ENCODE measurements around the gene CACNA2D2.

DNA sequence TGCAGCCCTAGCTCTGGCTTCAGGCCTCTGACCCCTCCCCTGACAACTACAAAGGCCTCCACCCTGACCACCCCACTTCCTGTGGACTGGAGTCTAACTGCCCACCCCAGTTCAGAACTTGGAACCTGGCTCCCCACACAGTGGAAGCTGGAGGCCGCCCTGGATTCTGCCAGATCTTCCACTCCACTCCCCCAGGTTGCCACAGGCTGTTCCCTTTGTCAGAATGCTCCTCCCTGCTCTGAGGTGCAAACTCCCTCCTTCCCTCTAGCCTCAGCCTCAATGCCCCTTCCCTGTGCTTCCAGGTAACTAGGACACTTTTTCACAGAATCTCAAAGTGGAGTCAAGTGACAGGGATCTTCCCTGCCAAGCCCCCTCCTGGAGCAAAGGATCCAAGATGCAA lies 81.3 kb downstream of the CACNA2D2 start:
- TF ChIP-seq EZH2 (IDR thresholded peaks at IDR 0.05; ENCODE audit: borderline replicate concordance, low read length): no peak
- TF ChIP-seq, protein P1, sequence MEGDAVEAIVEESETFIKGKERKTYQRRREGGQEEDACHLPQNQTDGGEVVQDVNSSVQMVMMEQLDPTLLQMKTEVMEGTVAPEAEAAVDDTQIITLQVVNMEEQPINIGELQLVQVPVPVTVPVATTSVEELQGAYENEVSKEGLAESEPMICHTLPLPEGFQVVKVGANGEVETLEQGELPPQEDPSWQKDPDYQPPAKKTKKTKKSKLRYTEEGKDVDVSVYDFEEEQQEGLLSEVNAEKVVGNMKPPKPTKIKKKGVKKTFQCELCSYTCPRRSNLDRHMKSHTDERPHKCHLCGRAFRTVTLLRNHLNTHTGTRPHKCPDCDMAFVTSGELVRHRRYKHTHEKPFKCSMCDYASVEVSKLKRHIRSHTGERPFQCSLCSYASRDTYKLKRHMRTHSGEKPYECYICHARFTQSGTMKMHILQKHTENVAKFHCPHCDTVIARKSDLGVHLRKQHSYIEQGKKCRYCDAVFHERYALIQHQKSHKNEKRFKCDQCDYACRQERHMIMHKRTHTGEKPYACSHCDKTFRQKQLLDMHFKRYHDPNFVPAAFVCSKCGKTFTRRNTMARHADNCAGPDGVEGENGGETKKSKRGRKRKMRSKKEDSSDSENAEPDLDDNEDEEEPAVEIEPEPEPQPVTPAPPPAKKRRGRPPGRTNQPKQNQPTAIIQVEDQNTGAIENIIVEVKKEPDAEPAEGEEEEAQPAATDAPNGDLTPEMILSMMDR (conservative IDR thresholded peaks at IDR 0.05 in 1 of 2, IDR thresholded peaks at IDR 0.05 in 1 of 2; ENCODE audit: extremely low read depth in 1 of 2, insufficient read depth in 1 of 2, low read depth in 1 of 2, low read length in 2 of 2): no peak

All from mammary epithelial cell (primary cell).